GM12801 (cell line): ENCODE measurements around the gene ETS1.

ENCODE experiments used
- CTCF ChIP-seq: IDR thresholded peaks from one replicate; pipeline ENCODE4 v1.5.1; 2011; ENCODE audit warnings: control low read depth; ENCODE audit not compliant: insufficient read length; ENCODE audit errors: extremely low read depth

The ETS1 gene

GRCh38 chr11:128604723-128605122, 17.4 kb upstream of the ETS1 start:
- no peak for TF ChIP-seq CTCF

GRCh38 chr11:128603752-128604414, 16.5 kb upstream of the ETS1 start:
- no peak for TF ChIP-seq CTCF

- TF ChIP-seq CTCF, result no peak
These were observed 15.8 kb upstream of the ETS1 start for GRCh38 chr11:128603003-128603696.

- no peak for TF ChIP-seq CTCF
These were observed 12.4 kb upstream of the ETS1 start for GRCh38 chr11:128599729-128600128.

- TF ChIP-seq CTCF, result no peak
These were observed 11.3 kb upstream of the ETS1 start for GRCh38 chr11:128598506-128599150.

GRCh38 chr11:128598096-128598495, 10.7 kb upstream of the ETS1 start:
- no peak for TF ChIP-seq CTCF

- TF ChIP-seq CTCF, result no peak
These were observed 9.9 kb upstream of the ETS1 start for GRCh38 chr11:128597209-128597608.
